Gastroesophageal sphincter (tissue), 4 donors: ENCODE results near the gene PGAP3. TPM values are rescaled to one million over a fixed set of nuclear protein-coding genes. Genes with fewer than 3 reads are reported as not detected.

Experiments
- ATAC-seq: fragments of 150-250 bp; one replicate; pipeline ENCODE4 v1.9.1; 2016; ENCODE audit warnings: mild to moderate bottlenecking, moderate library complexity
- H3K27ac ChIP-seq, 4 donors: fragments of 200-600 bp; sonication (generic) in 3 of 4; 1 replicate in 3 of 4; 2 replicates in 1 of 4; pipeline ENCODE4 v1.5.1; 2016 to 2019
- H3K27me3 ChIP-seq: fragments of 200-600 bp; sonication (generic); one replicate; pipeline ENCODE4 v1.5.1; 2019
- H3K36me3 ChIP-seq, 2 donors: fragments of 200-600 bp; sonication (generic); one replicate each; pipeline ENCODE4 v1.5.1; 2019; ENCODE audit warnings: control low read depth in 1 of 2
- H3K4me1 ChIP-seq, 3 donors: fragments of 200-600 bp; sonication (generic); 1 replicate in 2 of 3; 2 replicates in 1 of 3; pipeline ENCODE4 v1.5.1; 2016 to 2019; ENCODE audit warnings: control low read depth in 2 of 3
- H3K4me3 ChIP-seq, 2 donors: fragments of 200-600 bp; sonication (generic); one replicate each; pipeline ENCODE4 v1.5.1; 2019; ENCODE audit warnings: mild to moderate bottlenecking in 1 of 2, moderate library complexity in 1 of 2
- H3K9me3 ChIP-seq, 3 donors: fragments of 200-600 bp; sonication (generic); one replicate each; pipeline ENCODE4 v1.5.1; 2017 to 2019; ENCODE audit warnings: control low read depth in 2 of 3
- EP300 ChIP-seq: sonication (generic); formaldehyde crosslinking; IDR thresholded peaks from one replicate; pipeline ENCODE4 v1.6.1; 2017; ENCODE audit warnings: antibody characterized with exemption, mild to moderate bottlenecking
- POLR2A ChIP-seq, 2 donors: fragments of 450-650 bp; IDR thresholded peaks; one replicate each; pipeline ENCODE4 v1.6.1; 2017; ENCODE audit warnings: antibody characterized with exemption in 2 of 2, mild to moderate bottlenecking in 2 of 2, moderate library complexity in 1 of 2
- POLR2AphosphoS5 ChIP-seq: sonication (generic); formaldehyde crosslinking; IDR thresholded peaks from one replicate; pipeline ENCODE4 v1.6.1; 2017; ENCODE audit warnings: antibody characterized with exemption
- WGBS, 2 donors: methylation state at CpG; one replicate each; pipeline ENCODE4 v1.1.5; 2018; ENCODE audit warnings: low coverage in 1 of 2; 5-methylcytosine and 5-hydroxymethylcytosine counted together
- total RNA-seq, 4 donors: library from RNA; depleted of rRNA; stranded (reverse); fragments of >200 nt; gene quantifications; one replicate each; pipeline ENCODE4 v1.1.0, GENCODE V29; 2016
- TF ChIP-seq, protein P1 (sequence below), 4 experiments: fragments of 200-600 bp in 2 of 4; fragments of 450-650 bp in 2 of 4; sonication (generic) in 1 of 4; IDR thresholded peaks; one replicate each; pipeline ENCODE4 v1.5.1; 2017 to 2019; ENCODE audit warnings: antibody characterized with exemption in 4 of 4, mild to moderate bottlenecking in 2 of 4, moderate library complexity in 2 of 4

Gene PGAP3
- total RNA-seq, 4 donors from 2014 or later = 9.9 to 13.6 (median 11.1) TPM

DNA sequence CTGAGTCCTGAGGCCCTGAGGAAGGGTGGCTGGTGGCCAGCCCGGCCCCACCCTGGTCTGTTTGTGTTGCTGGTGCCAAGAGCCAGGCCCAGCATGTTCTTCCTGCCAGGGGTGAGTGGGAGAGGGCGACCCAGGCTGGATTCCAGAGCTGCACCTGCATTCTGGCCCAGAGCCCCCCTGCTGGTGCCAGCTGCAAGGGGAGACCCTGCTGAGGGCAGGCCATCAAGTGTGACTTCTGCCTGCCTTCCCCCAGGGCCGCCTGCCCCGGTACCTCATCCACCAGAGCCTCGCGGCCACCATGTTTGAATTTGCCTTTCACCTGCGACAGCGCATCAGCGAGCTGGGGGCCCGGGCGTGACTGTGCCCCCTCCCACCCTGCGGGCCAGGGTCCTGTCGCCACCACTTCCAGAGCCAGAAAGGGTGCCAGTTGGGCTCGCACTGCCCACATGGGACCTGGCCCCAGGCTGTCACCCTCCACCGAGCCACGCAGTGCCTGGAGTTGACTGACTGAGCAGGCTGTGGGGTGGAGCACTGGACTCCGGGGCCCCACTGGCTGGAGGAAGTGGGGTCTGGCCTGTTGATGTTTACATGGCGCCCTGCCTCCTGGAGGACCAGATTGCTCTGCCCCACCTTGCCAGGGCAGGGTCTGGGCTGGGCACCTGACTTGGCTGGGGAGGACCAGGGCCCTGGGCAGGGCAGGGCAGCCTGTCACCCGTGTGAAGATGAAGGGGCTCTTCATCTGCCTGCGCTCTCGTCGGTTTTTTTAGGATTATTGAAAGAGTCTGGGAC, 25.1 kb downstream of the PGAP3 start:
- WGBS, 2 donors = 60 to 83% methylated on average over 1 to 4 of the region's 22 CpGs
- Histone ChIP-seq H3K36me3 (peaks cover 0 to 55% of the 10 kb centered on the region in 2 donors), H3K27ac (peak overlapping the region in 2 of 4 donors; percentile 67 to 72), H3K4me1 (peaks cover 0 to 96% (median 32%) of the 10 kb centered on the region in 3 donors), H3K27me3 (peaks cover 29% of the 10 kb centered on the region), H3K9me3 (no peaks in the 10 kb centered on the region), H3K4me3 (no peak overlapping the region)
- TF ChIP-seq EP300 (no peak), POLR2AphosphoS5 (no peak), POLR2A (IDR thresholded peaks at IDR 0.05) (no peak)
- TF ChIP-seq, protein P1, sequence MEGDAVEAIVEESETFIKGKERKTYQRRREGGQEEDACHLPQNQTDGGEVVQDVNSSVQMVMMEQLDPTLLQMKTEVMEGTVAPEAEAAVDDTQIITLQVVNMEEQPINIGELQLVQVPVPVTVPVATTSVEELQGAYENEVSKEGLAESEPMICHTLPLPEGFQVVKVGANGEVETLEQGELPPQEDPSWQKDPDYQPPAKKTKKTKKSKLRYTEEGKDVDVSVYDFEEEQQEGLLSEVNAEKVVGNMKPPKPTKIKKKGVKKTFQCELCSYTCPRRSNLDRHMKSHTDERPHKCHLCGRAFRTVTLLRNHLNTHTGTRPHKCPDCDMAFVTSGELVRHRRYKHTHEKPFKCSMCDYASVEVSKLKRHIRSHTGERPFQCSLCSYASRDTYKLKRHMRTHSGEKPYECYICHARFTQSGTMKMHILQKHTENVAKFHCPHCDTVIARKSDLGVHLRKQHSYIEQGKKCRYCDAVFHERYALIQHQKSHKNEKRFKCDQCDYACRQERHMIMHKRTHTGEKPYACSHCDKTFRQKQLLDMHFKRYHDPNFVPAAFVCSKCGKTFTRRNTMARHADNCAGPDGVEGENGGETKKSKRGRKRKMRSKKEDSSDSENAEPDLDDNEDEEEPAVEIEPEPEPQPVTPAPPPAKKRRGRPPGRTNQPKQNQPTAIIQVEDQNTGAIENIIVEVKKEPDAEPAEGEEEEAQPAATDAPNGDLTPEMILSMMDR (IDR thresholded peaks at IDR 0.05) = no peak
- no peak for ATAC-seq

GRCh38 chr17:39661744-39662541, 25.9 kb downstream of the PGAP3 start:
- Histone ChIP-seq H3K27me3 (peaks cover 21% of the 10 kb centered on the region), H3K4me1 (peaks cover 0 to 88% (median 24%) of the 10 kb centered on the region in 3 donors), H3K27ac (peak overlapping the region in 3 of 4 donors; percentile 43 to 72 (median 67)), H3K36me3 (peaks cover 0 to 63% of the 10 kb centered on the region in 2 donors), H3K4me3 (no peak overlapping the region), H3K9me3 (no peaks in the 10 kb centered on the region)
- no peak for ATAC-seq
- TF ChIP-seq POLR2A (IDR thresholded peaks at IDR 0.05) (no peak), POLR2AphosphoS5 (no peak)
- WGBS, 2 donors = 79% methylated on average over 2 of the region's 8 CpGs; no CpG with 5 or more reads in 1 of the 2 donors

GRCh38 chr17:39660397-39661385, 27.2 kb downstream of the PGAP3 start:
- peaks cover 0 to 76% (median 15%) of the 10 kb centered on the region in 3 donors for H3K4me1 ChIP-seq

DNA sequence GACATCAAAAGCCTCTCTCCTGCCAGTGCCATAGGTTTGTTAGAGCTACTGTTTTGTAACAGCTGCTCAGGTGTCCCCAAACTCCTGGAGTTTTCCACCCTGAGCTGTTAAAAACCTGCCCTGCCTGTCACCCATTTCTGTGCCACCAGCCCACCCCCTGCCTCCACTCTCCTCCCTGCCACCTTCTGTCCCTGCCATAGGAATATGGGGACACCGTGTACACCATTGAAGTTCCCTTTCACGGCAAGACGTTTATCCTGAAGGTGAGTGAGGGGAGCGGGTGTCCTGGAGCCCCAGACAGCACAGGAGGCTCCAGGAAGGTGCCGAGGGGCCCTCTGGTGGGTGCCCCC, 27.9 kb downstream of the PGAP3 start:
- WGBS, 2 donors = 80% methylated on average over 1 of the region's 5 CpGs; no CpG with 5 or more reads in 1 of the 2 donors
- Histone ChIP-seq H3K36me3 (peaks cover 0 to 83% of the 10 kb centered on the region in 2 donors), H3K27ac (peak overlapping the region in 3 of 4 donors; percentile 67 to 74 (median 72))

More at GRCh38 chr17:39660397-39661385, 27.2 kb downstream of the PGAP3 start:
- Histone ChIP-seq H3K4me3 (no peak overlapping the region), H3K27me3 (peaks cover 9% of the 10 kb centered on the region), H3K36me3 (peaks cover 0 to 76% of the 10 kb centered on the region in 2 donors), H3K9me3 (no peaks in the 10 kb centered on the region), H3K27ac (peak overlapping the region in 3 of 4 donors; percentile 67 to 74 (median 72))
- ATAC-seq = peak; percentile 26
- WGBS, 2 donors = 69 to 78% methylated on average over 2 to 18 of the region's 35 CpGs
- TF ChIP-seq, protein P1 (IDR thresholded peaks at IDR 0.05) = no peak
- no peak for TF ChIP-seq POLR2A (IDR thresholded peaks at IDR 0.05)
- no peak for TF ChIP-seq POLR2AphosphoS5
- TF ChIP-seq EP300 = no peak

More for the DNA sequence above, 27.9 kb downstream of the PGAP3 start:
- Histone ChIP-seq H3K4me3 (no peak overlapping the region), H3K27me3 (peaks cover 2% of the 10 kb centered on the region), H3K9me3 (no peaks in the 10 kb centered on the region), H3K4me1 (peaks cover 0 to 68% (median 14%) of the 10 kb centered on the region in 3 donors)
- no peak for TF ChIP-seq POLR2AphosphoS5
- no peak for TF ChIP-seq EP300
- no peak for TF ChIP-seq POLR2A (IDR thresholded peaks at IDR 0.05)
- TF ChIP-seq, protein P1 (IDR thresholded peaks at IDR 0.05) = no peak
- no peak for ATAC-seq
